GM12892 (cell line): ENCODE data around the gene ARID1B.

Experiments used
- POLR2A ChIP-seq: IDR thresholded peaks from 2 replicates; pipeline ENCODE4 v1.6.1; 2011; ENCODE audit warnings: low read depth, low read length, control low read depth
- POLR2AphosphoS5 ChIP-seq: IDR thresholded peaks from 2 replicates; pipeline ENCODE4 v1.6.1; 2011; ENCODE audit warnings: low read depth, low read length, control low read depth
- TAF1 ChIP-seq: IDR thresholded peaks from 2 replicates; pipeline ENCODE4 v1.6.1; 2011; ENCODE audit warnings: low read depth, mild to moderate bottlenecking, control low read depth, low read length, borderline replicate concordance

GRCh38 chr6:157157258-157157657, 380.1 kb downstream of the ARID1B start:
- TF ChIP-seq TAF1 (no peak), POLR2A (no peak), POLR2AphosphoS5 (no peak)
